Measurements from ENCODE around the gene FAM171A1.

FAM171A1 gene

DNA sequence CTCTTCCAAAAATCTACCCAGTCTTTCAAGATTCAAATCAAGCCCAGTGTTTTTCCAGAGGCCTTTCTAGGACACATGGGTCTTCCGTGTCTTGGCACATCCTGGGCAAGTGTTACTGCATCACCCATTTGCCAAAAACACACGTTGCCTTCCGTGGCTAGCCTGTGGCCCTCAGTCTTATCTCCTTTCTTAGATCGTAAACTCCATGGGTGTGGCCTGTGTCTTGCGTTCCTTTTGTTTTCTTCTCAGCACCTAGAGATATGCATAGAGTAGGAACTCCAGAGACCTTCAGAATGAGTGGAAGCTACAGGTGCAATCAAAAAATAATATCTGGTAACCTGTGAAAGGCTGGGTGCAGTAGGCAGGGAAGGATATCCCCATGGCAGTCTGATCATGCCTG, 146.1 kb downstream of the FAM171A1 start:
- Histone ChIP-seq H3K27me3 (ENCODE audit: insufficient read depth, poor library complexity, severe bottlenecking) (no peaks in the 10 kb centered on the region), H3K27ac (ENCODE audit: poor library complexity, severe bottlenecking) (no peak overlapping the region), H3K4me3 (ENCODE audit: severe bottlenecking) (no peak overlapping the region), H3K4me1 (ENCODE audit: insufficient read depth, poor library complexity, severe bottlenecking) (no peaks in the 10 kb centered on the region), H3K9me3 (ENCODE audit: severe bottlenecking) (no peaks in the 10 kb centered on the region), H3K36me3 (ENCODE audit: low read depth) (no peaks in the 10 kb centered on the region)
- ATAC-seq (ENCODE audit: low read depth), result no peak
- TF ChIP-seq CTCF (IDR thresholded peaks at IDR 0.05; ENCODE audit: poor library complexity, severe bottlenecking), result no peak
- no peak for DNase-seq (ENCODE audit: low spot score)

DNA sequence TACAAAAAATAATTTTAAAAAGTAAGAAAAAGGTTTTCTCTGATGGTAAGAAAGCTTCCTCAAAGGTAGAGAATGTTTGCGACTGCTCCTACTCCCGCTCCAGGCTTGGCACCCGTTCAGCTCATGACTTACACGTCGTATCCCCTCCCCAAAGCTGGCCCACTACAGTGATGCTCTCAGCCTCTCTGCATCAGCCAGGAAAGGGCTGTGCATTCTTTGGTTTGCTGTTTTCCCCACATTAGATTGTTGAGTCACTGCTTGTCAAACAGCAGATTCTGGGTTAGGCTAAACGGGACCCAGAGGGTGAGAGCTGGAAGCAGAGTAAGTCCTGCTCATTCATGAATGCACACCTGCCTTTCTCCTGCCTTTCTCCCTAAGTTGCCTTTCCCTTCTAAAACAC, 147.9 kb downstream of the FAM171A1 start:
- Histone ChIP-seq H3K27me3 (ENCODE audit: insufficient read depth, poor library complexity, severe bottlenecking) (no peaks in the 10 kb centered on the region), H3K4me3 (ENCODE audit: severe bottlenecking) (no peak overlapping the region), H3K36me3 (ENCODE audit: low read depth) (no peaks in the 10 kb centered on the region), H3K27ac (ENCODE audit: poor library complexity, severe bottlenecking) (no peak overlapping the region), H3K4me1 (ENCODE audit: insufficient read depth, poor library complexity, severe bottlenecking) (no peaks in the 10 kb centered on the region), H3K9me3 (ENCODE audit: severe bottlenecking) (no peaks in the 10 kb centered on the region)
- DNase-seq (ENCODE audit: low spot score) (no peak), ATAC-seq (ENCODE audit: low read depth) (no peak)
- TF ChIP-seq CTCF (IDR thresholded peaks at IDR 0.05; ENCODE audit: poor library complexity, severe bottlenecking), result no peak

GRCh38 chr10:15222511-15222910, 148.6 kb downstream of the FAM171A1 start:
- no peak for DNase-seq (ENCODE audit: low spot score)
- no peak for TF ChIP-seq CTCF (IDR thresholded peaks at IDR 0.05; ENCODE audit: poor library complexity, severe bottlenecking)
- Histone ChIP-seq H3K36me3 (ENCODE audit: low read depth) (no peaks in the 10 kb centered on the region), H3K27me3 (ENCODE audit: insufficient read depth, poor library complexity, severe bottlenecking) (no peaks in the 10 kb centered on the region), H3K4me3 (ENCODE audit: severe bottlenecking) (no peak overlapping the region), H3K4me1 (ENCODE audit: insufficient read depth, poor library complexity, severe bottlenecking) (no peaks in the 10 kb centered on the region), H3K9me3 (ENCODE audit: severe bottlenecking) (no peaks in the 10 kb centered on the region), H3K27ac (ENCODE audit: poor library complexity, severe bottlenecking) (no peak overlapping the region)
- no peak for ATAC-seq (ENCODE audit: low read depth)

DNA sequence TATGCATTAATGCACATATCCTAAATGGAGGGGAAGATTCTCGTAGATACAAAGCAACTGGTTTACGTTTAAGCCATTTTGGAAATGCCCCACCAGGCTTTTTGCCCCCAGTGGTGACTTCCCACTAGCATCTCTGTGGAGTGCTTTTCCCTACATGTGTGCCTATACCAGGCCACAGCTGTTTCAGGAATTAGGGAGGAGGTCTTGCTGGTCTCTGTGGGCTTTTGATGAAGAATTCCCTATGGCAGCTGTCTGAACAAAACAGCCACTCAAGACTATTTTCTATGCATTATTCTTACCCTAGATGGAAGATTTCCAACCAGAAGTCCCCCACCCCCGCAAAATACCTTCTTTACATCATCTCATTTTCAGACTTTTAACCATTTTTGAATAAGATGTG, 150.6 kb downstream of the FAM171A1 start:
- no peaks in the 10 kb centered on the region for H3K9me3 ChIP-seq (ENCODE audit: severe bottlenecking)
- H3K27ac ChIP-seq (ENCODE audit: poor library complexity, severe bottlenecking), result no peak overlapping the region
- H3K36me3 ChIP-seq (ENCODE audit: low read depth), result no peaks in the 10 kb centered on the region
- H3K27me3 ChIP-seq (ENCODE audit: insufficient read depth, poor library complexity, severe bottlenecking), result no peaks in the 10 kb centered on the region
- no peak for TF ChIP-seq CTCF (IDR thresholded peaks at IDR 0.05; ENCODE audit: poor library complexity, severe bottlenecking)
- no peaks in the 10 kb centered on the region for H3K4me1 ChIP-seq (ENCODE audit: insufficient read depth, poor library complexity, severe bottlenecking)
- ATAC-seq (ENCODE audit: low read depth) (no peak), DNase-seq (ENCODE audit: low spot score) (no peak)
- H3K4me3 ChIP-seq (ENCODE audit: severe bottlenecking), result no peak overlapping the region

DNA sequence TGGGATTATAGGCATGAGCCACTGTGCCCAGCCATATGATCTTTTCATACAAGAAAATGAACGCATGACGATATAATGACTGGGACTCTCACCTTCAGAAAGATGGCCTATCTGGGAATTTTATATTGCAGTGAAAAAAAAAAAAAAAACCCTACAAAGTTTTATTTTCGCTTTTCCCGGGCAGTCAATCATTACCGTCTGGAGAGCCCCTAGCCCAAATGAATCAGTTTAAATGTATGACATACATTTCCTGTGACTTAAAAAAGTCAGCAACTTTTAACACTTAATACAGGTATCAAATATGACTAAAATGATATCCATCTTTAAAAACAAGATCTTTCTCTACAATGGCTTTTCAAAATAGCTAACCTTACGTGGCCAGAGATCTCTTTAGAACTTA, 154.4 kb downstream of the FAM171A1 start:
- ATAC-seq (ENCODE audit: low read depth), result no peak
- H3K36me3 ChIP-seq (ENCODE audit: low read depth), result no peaks in the 10 kb centered on the region

More for the DNA sequence above, 154.4 kb downstream of the FAM171A1 start:
- no peak for TF ChIP-seq CTCF (IDR thresholded peaks at IDR 0.05; ENCODE audit: poor library complexity, severe bottlenecking)
- no peak for DNase-seq (ENCODE audit: low spot score)
- Histone ChIP-seq H3K27me3 (ENCODE audit: insufficient read depth, poor library complexity, severe bottlenecking) (no peaks in the 10 kb centered on the region), H3K4me1 (ENCODE audit: insufficient read depth, poor library complexity, severe bottlenecking) (no peaks in the 10 kb centered on the region), H3K4me3 (ENCODE audit: severe bottlenecking) (no peak overlapping the region), H3K27ac (ENCODE audit: poor library complexity, severe bottlenecking) (no peak overlapping the region), H3K9me3 (ENCODE audit: severe bottlenecking) (no peaks in the 10 kb centered on the region)
